ENCODE data around the gene GPR33.

DNA sequence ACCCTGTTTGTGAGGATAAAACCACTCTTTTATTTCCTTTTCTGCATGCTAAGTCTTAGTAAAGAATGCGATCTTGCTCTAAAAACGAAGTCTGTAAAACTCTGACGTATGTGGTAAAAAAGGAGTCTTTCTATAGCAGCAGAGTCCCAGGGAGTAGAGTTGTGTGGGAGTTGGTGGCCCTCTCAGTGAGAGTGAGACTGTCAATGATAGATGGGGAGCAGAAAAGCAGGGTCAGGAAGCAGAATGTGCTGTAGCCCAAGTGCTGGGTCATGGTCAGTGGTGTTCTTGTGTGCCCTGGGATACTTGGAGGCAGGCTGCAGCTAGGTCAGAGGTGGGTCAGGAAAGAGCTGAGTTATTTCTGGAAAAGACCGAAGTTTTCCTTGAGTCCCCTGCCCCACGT lies 20.3 kb upstream of the GPR33 start:
- TF ChIP-seq, protein P1, sequence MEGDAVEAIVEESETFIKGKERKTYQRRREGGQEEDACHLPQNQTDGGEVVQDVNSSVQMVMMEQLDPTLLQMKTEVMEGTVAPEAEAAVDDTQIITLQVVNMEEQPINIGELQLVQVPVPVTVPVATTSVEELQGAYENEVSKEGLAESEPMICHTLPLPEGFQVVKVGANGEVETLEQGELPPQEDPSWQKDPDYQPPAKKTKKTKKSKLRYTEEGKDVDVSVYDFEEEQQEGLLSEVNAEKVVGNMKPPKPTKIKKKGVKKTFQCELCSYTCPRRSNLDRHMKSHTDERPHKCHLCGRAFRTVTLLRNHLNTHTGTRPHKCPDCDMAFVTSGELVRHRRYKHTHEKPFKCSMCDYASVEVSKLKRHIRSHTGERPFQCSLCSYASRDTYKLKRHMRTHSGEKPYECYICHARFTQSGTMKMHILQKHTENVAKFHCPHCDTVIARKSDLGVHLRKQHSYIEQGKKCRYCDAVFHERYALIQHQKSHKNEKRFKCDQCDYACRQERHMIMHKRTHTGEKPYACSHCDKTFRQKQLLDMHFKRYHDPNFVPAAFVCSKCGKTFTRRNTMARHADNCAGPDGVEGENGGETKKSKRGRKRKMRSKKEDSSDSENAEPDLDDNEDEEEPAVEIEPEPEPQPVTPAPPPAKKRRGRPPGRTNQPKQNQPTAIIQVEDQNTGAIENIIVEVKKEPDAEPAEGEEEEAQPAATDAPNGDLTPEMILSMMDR (IDR thresholded peaks at IDR 0.05), result no peak
- no peak for TF ChIP-seq POLR2A (IDR thresholded peaks at IDR 0.05)
